Epithelial cell of proximal tubule (primary cell): ENCODE measurements around the gene SLC12A7. TPM values are rescaled to one million over a fixed set of nuclear protein-coding genes. Genes with fewer than 3 reads are reported as not detected.

Source experiments
- DNase-seq: peaks from one replicate; pipeline ENCODE4 v3.0.0-alpha.2; 2011; ENCODE audit warnings: low read depth
- H3K4me3 ChIP-seq: 2 replicates; pipeline ENCODE4 v1.5.1; 2011; ENCODE audit warnings: low read depth, mild to moderate bottlenecking, low read length
- CTCF ChIP-seq: conservative IDR thresholded peaks from 2 replicates; pipeline ENCODE4 v1.5.1; 2012; ENCODE audit warnings: low read depth, mild to moderate bottlenecking, low read length
- total RNA-seq: library from RNA; depleted of rRNA; stranded (reverse); fragments of >200 nt; gene quantifications from 2 replicates; pipeline ENCODE4 v1.2.3, GENCODE V29; 2015

SLC12A7 gene
- total RNA-seq, 1 donor from 2014 or later = 32.8 TPM

DNA sequence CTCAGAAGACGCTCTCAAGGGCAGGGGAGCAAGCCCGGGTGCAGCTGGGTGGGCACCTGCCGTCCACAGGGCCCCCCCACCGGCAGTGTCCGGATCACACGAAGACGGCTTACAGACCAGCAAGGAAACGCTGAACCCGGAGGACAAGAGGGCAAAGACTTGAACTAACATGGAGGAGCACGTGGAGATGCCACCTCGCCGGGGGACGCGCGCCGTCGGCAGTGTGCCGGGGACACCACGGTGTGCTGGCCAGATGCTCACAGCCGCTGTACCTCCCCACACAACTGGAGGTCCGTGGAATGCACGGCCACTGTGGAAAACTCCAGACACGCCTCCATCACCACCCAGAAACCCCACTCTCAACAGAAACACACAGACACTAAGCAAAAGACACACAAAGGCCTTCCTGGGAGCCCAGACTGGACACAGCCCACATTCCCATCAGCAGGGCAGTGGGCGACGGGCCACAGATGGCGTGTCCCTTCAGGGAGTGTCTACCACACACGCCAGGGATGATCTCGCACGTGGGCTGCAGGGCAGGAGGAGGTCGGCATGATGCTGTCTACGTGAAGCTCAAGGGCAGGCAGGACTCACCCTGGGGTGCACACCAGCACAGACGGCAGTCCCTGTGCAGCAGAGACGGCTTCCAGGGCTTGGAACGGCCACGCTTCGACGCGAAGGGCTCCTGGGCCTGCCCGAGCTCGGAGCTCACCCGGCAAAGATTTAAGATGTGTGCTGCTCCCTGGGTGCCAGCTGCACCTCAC is 8.6 kb upstream of the SLC12A7 start:
- no peak for TF ChIP-seq CTCF
- no peak overlapping the region for H3K4me3 ChIP-seq
- DNase-seq = no peak

GRCh38 chr5:1119312-1119831 is 7.5 kb upstream of the SLC12A7 start:
- DNase-seq = no peak
- H3K4me3 ChIP-seq = no peak overlapping the region
- TF ChIP-seq CTCF = no peak

DNA sequence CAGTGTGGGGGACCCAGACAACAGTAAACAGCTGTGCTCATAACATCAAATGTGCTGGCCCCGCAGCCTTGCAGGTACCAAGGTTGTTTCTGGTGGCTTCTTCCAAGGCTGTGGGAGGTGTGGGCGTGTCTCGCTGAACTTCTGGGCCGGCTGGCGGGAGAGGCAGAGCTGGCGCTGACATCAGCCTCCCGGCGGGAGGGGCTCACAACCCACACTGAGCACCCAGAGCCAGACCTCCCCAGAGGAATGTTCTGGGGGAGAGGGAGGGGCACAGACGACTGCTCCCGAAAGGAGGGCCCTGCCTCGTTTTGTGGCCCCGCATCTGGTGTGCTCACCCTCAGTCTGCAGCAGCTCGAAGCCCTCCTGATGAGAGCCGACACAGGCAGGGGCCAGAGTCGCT is 6.9 kb upstream of the SLC12A7 start:
- no peak for TF ChIP-seq CTCF
- H3K4me3 ChIP-seq = no peak overlapping the region
- DNase-seq = no peak

DNA sequence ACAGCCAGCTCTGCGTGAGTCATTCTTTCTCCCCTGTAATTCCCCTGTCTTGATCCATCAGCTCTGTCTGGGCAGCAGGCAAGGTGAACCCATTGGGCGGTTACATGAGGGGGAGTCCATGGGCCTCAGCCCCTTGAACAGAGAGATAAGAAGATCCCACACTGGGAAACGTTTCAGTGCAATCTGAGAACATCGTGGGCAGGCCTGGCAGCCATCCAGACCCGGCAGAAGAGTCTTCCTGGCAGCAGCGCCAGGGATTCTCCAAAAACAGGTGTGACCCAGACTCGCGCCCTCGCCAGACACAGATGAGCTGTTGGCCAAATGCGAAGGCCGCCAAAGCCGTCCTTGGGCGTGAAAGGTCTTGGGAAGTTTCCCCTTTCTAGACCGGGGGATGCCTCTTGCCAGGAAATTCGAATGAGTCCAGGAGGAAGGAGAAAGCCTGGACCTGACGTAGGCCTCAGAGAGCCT is 6.4 kb upstream of the SLC12A7 start:
- DNase-seq = no peak
- no peak for TF ChIP-seq CTCF
- no peak overlapping the region for H3K4me3 ChIP-seq

GRCh38 chr5:1116977-1117376 is 5.1 kb upstream of the SLC12A7 start:
- no peak for TF ChIP-seq CTCF
- no peak overlapping the region for H3K4me3 ChIP-seq
- DNase-seq = no peak

GRCh38 chr5:1116109-1116740 is 4.4 kb upstream of the SLC12A7 start:
- no peak for TF ChIP-seq CTCF
- no peak for DNase-seq

More at GRCh38 chr5:1116109-1116740, 4.4 kb upstream of the SLC12A7 start:
- no peak overlapping the region for H3K4me3 ChIP-seq
